ENCODE measurements around the gene CPLX3.
"Not testable (repeated sequence)": the region's sequence is repeated elsewhere in the genome, so short reads cannot be mapped to it uniquely, and the experiment has no call there.

CPLX3 gene

GRCh38 chr15:74826364-74826819, at the start of gene CPLX3:
Gene CPLX3, plus strand, starts transcription at chr15:74826627. Its CDS starts 77 bp downstream, at chr15:74826704.
- DNase-seq = peak; percentile 10

- peak; percentile 85 for DNase-seq
These were observed 49.3 kb upstream of the CPLX3 start for GRCh38 chr15:74776821-74777768.

GRCh38 chr15:74777769-74778598, 48.4 kb upstream of the CPLX3 start:
- DNase-seq = no peak

GRCh38 chr15:74778599-74778970, 47.8 kb upstream of the CPLX3 start:
- DNase-seq = no peak

GRCh38 chr15:74779162-74779648, 47.2 kb upstream of the CPLX3 start:
- DNase-seq = no peak

- no peak for DNase-seq
These were observed 45.6 kb upstream of the CPLX3 start for GRCh38 chr15:74780523-74781430.

GRCh38 chr15:74781431-74782258, 44.8 kb upstream of the CPLX3 start, which contains the start of gene CSK:
Gene CSK, plus strand, starts transcription at chr15:74782080. Its CDS starts 16,218 bp downstream, at chr15:74798298.
- DNase-seq = peak; percentile 78

- peak; percentile 59 for DNase-seq
These were observed 44.0 kb upstream of the CPLX3 start for GRCh38 chr15:74782259-74783071.

GRCh38 chr15:74783072-74783807, 43.2 kb upstream of the CPLX3 start:
- DNase-seq = peak; percentile 64

GRCh38 chr15:74783808-74784175, 42.6 kb upstream of the CPLX3 start:
- peak; percentile 48 for DNase-seq

- no peak for DNase-seq
These were observed 41.8 kb upstream of the CPLX3 start for GRCh38 chr15:74784426-74785193.

- DNase-seq = no peak
These were observed 41.0 kb upstream of the CPLX3 start for GRCh38 chr15:74785194-74786032.

GRCh38 chr15:74786081-74786480, 40.3 kb upstream of the CPLX3 start:
- not testable (repeated sequence) for DNase-seq

GRCh38 chr15:74786551-74787165, 39.8 kb upstream of the CPLX3 start:
- DNase-seq = no peak

GRCh38 chr15:74787251-74788041, 39.0 kb upstream of the CPLX3 start:
- DNase-seq = peak; percentile 95

GRCh38 chr15:74788042-74788682, 38.3 kb upstream of the CPLX3 start:
- no peak for DNase-seq

All from OCI-M1 (cell line).